Ureter (tissue), 1 donor: ENCODE measurements around the gene METTL16. TPM values are rescaled to one million over a fixed set of nuclear protein-coding genes. Genes with fewer than 3 reads are reported as not detected.

Source experiments
- DNase-seq: peaks from one replicate; pipeline ENCODE4 v3.0.0-alpha.2; 2020; ENCODE audit warnings: low spot score
- total RNA-seq: library from RNA; stranded (reverse); gene quantifications from one replicate; pipeline ENCODE4 v1.2.4, GENCODE V29; 2023
- donor health status: DM: yes; HTN: yes; CAD: no.

The METTL16 gene
- total RNA-seq, 1 donor from 2014 or later, result 52.2 TPM

GRCh38 chr17:2395258-2396181 is 116.2 kb downstream of the METTL16 start:
- peak; percentile 50 for DNase-seq

- peak; percentile 54 for DNase-seq
Measured at GRCh38 chr17:2394775-2395201, 116.9 kb downstream of the METTL16 start.

DNA sequence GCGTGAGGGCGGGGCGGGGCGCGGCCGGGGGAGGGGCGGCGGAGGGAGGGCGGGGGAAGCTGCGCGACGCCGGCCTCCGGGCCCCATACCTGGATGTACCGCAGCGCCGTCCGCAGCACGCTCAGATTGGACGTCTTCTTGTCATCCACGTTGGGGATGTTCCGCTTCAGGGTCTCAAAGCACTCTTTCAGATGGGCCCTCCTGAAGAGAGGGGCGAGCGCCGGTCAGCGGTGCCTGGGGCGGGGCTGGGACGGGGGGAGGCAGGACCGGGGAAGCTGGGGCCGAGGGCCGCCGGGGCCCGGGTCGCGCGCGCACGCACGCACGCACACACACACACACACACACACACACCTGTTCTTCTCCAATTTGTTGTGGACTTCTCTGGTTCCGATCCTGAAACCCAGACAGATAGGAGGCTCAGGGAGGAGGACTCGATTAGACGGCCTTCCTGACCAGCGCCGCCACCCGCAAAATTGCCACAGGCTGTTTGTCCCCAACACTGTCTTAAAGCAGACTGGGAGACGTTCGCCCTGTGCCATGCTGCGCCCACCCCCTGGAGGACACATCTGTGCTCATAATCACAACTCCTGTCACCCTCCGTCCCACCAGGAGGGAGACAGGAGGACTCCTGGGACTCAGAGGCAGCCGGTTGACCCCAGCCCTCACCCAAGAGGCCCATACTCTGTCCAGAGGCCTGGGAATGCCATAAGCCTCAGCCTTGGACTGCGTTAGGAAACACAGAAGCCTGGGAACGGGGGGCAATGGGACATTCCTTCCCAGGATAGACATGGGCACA is 117.5 kb downstream of the METTL16 start:
- peak; percentile 51 for DNase-seq

GRCh38 chr17:2393174-2393953 is 118.3 kb downstream of the METTL16 start:
- peak; percentile 89 for DNase-seq

DNA sequence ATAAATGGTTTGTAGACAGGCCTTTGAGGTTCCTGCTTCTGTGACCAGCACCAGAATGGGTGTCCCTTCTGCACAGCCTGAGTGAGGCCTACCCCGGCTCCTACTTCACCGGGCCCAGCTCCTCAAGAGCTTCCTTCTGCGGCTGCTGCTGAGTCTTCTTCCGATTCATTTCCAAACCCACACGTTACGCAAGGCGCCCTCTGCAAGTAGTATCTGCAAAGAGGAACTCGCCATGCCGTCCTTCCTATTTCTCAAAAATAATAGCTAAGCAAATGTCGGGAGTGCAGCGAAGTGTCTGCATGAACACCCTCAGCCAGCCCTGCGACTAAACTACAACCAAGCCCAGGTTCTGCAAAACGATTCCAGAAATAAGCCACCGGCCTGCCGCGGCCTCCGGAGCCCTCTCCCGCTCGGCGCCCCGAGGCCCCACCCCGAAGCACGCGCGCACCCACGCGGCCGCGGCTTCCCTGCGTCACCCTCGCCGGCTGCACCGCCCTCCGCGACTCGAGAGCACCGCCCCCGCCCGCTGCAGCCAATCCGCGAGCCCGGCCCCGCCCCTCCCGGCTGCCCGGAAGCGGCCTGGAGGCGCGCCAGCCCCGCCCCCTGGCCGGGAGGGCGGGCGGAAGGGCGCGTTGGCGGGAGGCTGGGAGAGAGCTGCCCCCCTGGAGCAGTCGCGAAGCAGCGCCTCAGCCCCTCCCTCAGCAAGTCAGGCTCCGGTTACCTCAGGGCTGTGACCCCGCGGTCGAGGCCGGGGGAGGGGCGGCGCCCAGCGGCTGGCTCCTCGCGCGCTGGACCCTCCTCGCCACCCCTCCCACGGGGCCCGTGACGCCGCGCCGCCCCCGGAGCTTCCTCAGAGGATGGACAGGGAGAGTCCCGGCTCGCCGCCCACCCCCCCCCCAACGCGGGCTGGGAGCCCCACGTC is 119.2 kb downstream of the METTL16 start:
- DNase-seq, result peak; percentile 97

DNA sequence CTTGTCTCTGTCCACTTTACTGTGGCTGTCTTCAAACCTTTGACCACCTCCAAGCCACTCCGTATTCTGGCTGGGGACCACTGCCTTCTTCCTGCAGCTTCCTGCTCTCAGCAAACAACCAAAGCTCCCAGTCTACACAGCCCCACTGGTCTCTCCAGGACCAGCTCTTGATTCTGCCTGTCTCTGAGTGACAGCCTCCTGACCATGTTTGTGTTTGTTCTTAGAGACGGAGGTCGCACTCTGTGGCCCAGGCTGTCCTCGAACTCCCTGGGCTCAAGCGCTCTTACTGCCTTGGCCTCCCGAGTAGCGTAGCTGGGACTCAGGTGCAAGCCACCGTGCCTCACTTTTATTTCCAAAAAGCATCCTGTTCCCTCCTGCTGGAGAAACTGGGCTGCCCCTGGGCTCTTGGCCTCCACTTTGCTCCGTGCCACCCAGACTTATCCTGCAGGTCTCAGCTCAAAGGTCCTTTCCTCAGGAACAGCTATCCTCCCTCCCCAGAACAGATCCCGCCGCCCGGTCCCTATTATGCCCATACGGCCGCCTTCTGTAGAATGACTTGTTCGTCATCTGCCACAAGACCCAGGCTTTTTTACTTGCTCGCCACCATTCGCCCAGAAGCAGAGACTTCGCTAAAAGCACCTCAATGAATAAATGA is 120.0 kb downstream of the METTL16 start:
- peak; percentile 49 for DNase-seq

GRCh38 chr17:2390199-2390836 is 121.4 kb downstream of the METTL16 start:
- DNase-seq, result peak; percentile 60

DNA sequence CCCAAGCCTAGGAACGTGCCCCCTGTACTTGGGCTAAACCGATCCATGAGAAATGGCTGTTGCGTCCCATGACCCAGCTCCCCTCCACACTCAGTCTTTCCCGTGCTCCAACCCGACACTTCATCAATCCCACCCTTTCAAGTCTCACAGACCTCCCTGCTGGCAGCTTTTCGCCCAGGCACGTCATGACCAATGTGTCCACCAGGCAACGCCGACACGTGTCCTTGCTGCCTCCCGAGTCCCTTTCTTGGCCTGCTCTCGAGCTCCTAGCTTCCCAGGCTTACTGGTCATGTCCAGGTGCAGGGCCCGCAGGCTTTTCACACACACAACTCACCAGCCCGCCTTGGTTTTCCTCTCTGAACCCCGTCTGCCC is 123.0 kb downstream of the METTL16 start:
- no peak for DNase-seq

DNA sequence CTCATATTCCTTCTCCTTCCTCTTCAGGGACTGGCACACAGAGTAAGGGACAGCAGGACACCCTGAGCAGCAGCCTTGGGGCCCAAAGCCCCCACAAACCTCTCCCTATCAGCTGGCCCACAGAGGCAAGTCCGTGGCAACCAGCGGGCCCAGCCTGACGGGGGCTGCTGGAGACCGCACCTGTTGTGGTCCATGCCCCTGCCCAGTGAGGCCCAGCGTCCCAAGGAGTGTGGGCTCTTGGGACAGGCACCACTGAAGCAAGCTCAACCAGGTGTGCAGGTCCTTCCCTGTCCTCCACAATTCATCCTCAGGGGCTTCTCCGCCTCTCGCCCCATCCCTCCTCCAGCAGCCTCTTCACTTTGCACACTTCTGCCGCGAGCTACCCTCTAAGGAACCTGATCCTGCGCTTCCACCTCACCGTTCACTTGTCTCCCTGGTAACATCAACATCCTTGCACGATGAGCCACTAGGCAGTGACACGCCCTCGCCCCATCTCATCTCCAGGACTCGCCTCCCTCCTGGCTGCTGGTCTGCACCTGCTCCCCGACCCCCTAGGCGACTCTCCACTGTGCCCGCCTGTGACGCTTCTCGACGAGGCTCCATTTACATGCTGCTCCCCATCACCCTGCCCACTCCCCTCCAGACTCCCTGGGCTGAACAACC is 123.5 kb downstream of the METTL16 start:
- no peak for DNase-seq

DNA sequence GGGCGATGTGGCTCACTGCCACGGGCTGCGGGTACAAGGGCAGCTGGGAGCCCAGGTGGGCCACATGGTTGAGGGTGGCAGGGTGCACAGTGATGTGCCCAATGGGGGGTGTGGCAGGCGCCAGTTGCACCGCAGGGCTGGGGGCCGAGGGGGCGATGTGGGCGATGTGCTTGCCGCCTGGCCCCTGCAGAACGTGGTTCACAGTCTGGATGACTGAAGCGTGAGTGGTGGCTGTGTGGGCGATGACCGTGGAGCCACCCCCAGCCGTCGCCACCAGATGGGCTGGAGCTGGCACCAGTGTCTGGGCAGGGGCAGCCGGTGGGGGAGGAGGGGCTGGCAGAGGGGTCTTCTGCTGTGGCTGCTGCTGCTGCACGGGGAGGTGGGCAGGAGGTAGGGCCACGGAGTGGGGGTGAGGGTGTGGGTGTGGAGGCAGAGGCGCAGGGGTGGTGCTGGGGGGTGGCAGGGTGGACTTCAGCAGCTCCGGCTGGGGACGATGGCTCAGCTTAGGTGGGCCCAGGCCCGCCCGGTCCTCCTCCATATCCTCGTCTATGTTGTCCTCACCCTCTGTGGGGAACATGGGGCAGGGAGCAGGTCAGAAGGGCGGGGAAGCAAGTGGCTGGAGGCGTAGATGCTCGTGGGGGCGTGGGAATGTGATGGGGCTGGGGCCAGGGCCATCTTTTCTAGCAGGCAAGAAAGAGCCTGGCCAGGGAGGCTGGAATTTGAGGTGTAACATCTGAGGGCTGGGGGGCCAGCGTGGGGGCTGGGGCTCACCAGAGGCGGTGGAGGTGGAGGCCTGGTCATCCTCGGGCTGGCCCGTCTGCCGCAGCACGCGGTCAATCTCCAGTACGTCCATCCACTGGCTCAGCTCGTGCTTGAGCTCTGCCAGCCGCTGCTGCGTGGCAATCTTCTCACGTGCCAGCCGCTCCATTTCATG is 124.3 kb downstream of the METTL16 start:
- no peak for DNase-seq

DNA sequence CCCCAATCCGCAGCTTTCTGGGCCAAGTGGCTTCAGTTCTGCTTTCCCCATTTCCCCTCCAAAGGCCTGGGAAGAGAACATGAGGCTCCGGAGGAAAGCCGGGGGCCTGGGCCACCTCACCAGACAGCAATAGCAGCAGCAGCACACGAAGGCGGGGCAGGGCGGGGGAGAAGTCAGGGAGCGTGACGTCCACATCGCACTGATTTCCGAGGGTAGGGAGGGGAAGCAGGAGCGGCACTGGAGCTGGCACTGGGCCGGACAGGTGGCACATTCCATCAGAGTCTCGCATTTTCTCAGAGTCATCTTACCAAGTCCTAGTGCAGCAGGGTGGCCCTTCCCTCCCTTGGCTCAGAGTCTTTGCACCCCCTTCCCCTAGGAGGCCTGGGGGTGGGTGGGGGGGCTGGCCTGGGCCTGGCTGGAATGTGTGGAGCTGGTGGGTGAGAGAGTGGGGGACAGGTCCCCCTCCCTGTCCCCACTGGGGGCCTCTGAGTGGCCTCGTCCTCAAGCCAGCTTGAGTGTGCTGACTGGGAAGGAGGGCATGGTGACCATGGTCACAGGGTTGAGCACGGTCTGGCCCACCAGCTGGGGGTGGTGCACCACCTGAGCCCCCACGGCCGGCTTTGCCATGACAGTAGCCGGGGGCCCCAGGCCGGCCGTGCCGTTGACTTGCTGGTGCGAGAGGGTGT is 125.1 kb downstream of the METTL16 start:
- peak; percentile 84 for DNase-seq

DNA sequence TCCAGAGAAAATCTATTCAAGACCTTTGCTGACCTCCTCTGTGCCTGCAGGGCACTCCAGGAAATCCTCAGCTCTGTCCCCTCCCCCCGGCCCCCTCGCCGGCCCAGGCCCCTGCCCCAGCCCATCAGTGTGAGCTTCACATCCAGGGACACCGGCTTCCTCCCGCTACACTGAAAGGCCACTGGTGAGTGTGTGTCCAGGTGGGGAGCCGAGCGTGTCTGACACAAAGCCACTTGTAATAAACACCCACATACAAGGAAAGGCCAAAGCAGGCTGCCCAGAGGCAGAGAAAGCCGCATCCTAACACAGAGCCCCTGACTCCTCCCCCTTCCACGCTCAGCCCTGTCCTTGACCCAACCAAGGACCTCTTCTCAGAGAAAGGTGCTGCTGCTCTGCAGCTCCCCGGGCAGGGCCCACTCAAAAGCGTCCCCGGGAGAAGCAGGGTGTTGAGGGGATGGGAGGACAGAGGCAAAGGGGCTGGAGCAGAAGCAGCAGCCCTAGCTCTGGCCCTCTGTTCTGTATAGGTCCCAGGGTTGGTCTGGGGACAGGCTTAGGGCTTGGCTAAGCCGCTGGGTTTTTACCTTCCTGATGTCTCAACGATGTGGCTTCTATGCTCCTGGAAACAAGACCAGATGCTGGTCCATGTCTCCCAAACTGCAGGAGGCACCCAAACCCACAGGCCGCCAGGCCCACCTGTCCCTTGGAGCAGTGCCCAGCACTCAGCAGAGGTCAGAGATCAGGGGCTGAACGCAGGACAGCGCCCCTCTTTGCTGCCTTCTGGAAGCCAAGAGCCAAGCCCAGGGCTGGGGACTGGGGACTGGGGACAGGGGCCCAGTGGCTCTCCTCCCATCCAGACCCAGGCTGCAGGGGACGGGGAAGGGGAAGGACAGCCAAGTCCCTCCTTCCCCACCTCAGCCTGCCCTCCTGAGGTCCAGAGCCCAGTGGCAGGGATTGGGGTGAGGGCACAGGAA is 126.2 kb downstream of the METTL16 start:
- DNase-seq, result no peak

GRCh38 chr17:2384439-2385127 is 127.1 kb downstream of the METTL16 start:
- DNase-seq, result no peak

DNA sequence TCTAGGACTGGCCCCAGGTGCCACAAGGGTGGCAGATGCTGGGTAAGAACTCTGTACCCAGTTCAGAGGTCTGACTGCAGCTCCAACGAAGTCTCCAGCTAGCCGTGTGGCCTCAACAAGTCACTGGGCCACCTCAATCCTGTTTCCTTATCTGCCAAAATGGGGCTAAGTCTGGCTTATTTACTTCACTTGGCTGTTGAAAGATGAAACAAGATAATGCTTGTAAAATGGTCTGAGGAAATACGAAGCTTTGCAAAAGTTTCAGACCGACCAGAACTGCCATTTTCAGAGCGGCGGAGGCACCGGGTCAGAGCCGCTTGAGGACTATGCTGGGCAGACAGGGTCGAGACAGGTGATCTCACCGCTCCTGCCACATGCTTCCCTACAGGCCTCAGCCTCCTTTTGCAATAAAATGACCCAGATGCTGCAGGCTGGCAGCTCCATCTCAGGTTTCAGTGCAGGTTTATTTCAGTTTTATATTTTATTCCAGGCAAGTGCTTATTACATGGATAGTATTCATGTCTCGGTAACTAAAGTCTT is 128.0 kb downstream of the METTL16 start:
- DNase-seq, result no peak

GRCh38 chr17:2380950-2381649 is 130.6 kb downstream of the METTL16 start:
- no peak for DNase-seq
